HEK293 (cell line): ENCODE results near the gene PLOD3.

Experiments used
- CTCF ChIA-PET: fragments of 350-600 bp; formaldehyde crosslinking; extraction: SDS; loops from one replicate; lab custom pipeline; 2021; ENCODE audit warnings: antibody characterized with exemption; lab: Yijun Ruan, JAX
- POLR2A ChIA-PET: fragments of 300-600 bp; formaldehyde crosslinking; extraction: SDS; loops from one replicate; lab custom pipeline; 2020; ENCODE audit warnings: antibody characterized with exemption, inconsistent platforms; lab: Yijun Ruan, JAX
- H3K27ac ChIP-seq: fragments of 200-500 bp; sonication (Bioruptor generic); 2 replicates; pipeline ENCODE4 v1.5.1; 2014; ENCODE audit warnings: low read depth, low read length, control low read depth, inconsistent platforms; ENCODE audit errors: extremely low read depth
- H3K36me3 ChIP-seq, 2 experiments: fragments of 200-500 bp in 1 of 2; sonication (Bioruptor generic) in 1 of 2; 1 replicate in 1 of 2; 2 replicates in 1 of 2; pipeline ENCODE4 v1.5.1; 2014 to 2017; ENCODE audit warnings: inconsistent platforms in 2 of 2, low read length in 2 of 2; ENCODE audit not compliant: control insufficient read depth in 2 of 2, insufficient read depth in 1 of 2
- H3K4me1 ChIP-seq: fragments of 200-500 bp; sonication (Bioruptor generic); 2 replicates; pipeline ENCODE4 v1.5.1; 2014; ENCODE audit warnings: mild to moderate bottlenecking, low read length, inconsistent platforms; ENCODE audit not compliant: control insufficient read depth, insufficient read depth
- H3K4me3 ChIP-seq: 2 replicates; pipeline ENCODE4 v1.5.1; 2011; ENCODE audit warnings: low read depth, mild to moderate bottlenecking, control low read depth, low read length, moderate library complexity
- H3K9me3 ChIP-seq: fragments of 200-500 bp; sonication (Bioruptor generic); 2 replicates; pipeline ENCODE4 v1.5.1; 2014; ENCODE audit warnings: low read depth, low read length, inconsistent platforms; ENCODE audit not compliant: control insufficient read depth, insufficient read depth
- GLIS1 ChIP-seq: fragments of 450-650 bp; formaldehyde crosslinking; IDR thresholded peaks from 2 replicates; pipeline ENCODE4 v1.5.1; 2016; ENCODE audit warnings: missing biosample characterization, missing genetic modification characterization
- GLIS2 ChIP-seq: fragments of 450-650 bp; formaldehyde crosslinking; IDR thresholded peaks from 2 replicates; pipeline ENCODE4 v1.5.1; 2016; ENCODE audit warnings: missing biosample characterization, missing genetic modification characterization
- IKZF3 ChIP-seq: fragments of 450-650 bp; IDR thresholded peaks from 2 replicates; pipeline ENCODE4 v1.5.0; 2018; ENCODE audit warnings: missing biosample characterization, mild to moderate bottlenecking, missing genetic modification characterization, moderate library complexity
- OSR2 ChIP-seq: fragments of 450-650 bp; formaldehyde crosslinking; IDR thresholded peaks from 2 replicates; pipeline ENCODE4 v1.5.1; 2016; ENCODE audit warnings: missing biosample characterization, missing genetic modification characterization
- ZBTB7A ChIP-seq: fragments of 450-650 bp; formaldehyde crosslinking; IDR thresholded peaks from 2 replicates; pipeline ENCODE4 v1.5.1; 2016; ENCODE audit warnings: low read depth, missing biosample characterization, missing genetic modification characterization
- ZBTB8A ChIP-seq: fragments of 450-650 bp; formaldehyde crosslinking; IDR thresholded peaks from 2 replicates; pipeline ENCODE4 v1.5.1; 2016; ENCODE audit warnings: missing biosample characterization, missing genetic modification characterization
- ZFP3 ChIP-seq: fragments of 450-650 bp; formaldehyde crosslinking; IDR thresholded peaks from 2 replicates; pipeline ENCODE4 v1.5.1; 2016; ENCODE audit warnings: low read depth, missing biosample characterization, missing genetic modification characterization
- ZIC2 ChIP-seq: fragments of 450-650 bp; formaldehyde crosslinking; IDR thresholded peaks from 2 replicates; pipeline ENCODE4 v1.5.1; 2016; ENCODE audit warnings: missing biosample characterization, missing genetic modification characterization
- ZNF211 ChIP-seq: fragments of 450-650 bp; formaldehyde crosslinking; IDR thresholded peaks from 2 replicates; pipeline ENCODE4 v1.5.1; 2016; ENCODE audit warnings: low read depth, missing biosample characterization, missing genetic modification characterization
- ZNF24 ChIP-seq: fragments of 450-650 bp; formaldehyde crosslinking; IDR thresholded peaks from 2 replicates; pipeline ENCODE4 v1.5.1; 2016; ENCODE audit warnings: missing biosample characterization, missing genetic modification characterization
- ZNF335 ChIP-seq: fragments of 450-650 bp; formaldehyde crosslinking; conservative IDR thresholded peaks from 2 replicates; pipeline ENCODE4 v1.5.1; 2016; ENCODE audit warnings: missing biosample characterization, missing genetic modification characterization
- ZNF423 ChIP-seq: fragments of 450-650 bp; formaldehyde crosslinking; IDR thresholded peaks from 2 replicates; pipeline ENCODE4 v1.5.1; 2016; ENCODE audit warnings: missing biosample characterization, missing genetic modification characterization
- ZNF501 ChIP-seq: fragments of 450-650 bp; formaldehyde crosslinking; IDR thresholded peaks from 2 replicates; pipeline ENCODE4 v1.5.1; 2016; ENCODE audit warnings: missing biosample characterization, missing genetic modification characterization
- ZNF623 ChIP-seq: fragments of 450-650 bp; formaldehyde crosslinking; IDR thresholded peaks from 2 replicates; pipeline ENCODE4 v1.5.1; 2016; ENCODE audit warnings: missing biosample characterization, missing genetic modification characterization
- ZNF707 ChIP-seq: fragments of 450-650 bp; formaldehyde crosslinking; IDR thresholded peaks from 2 replicates; pipeline ENCODE4 v1.5.1; 2016; ENCODE audit warnings: missing biosample characterization, missing genetic modification characterization
- TF ChIP-seq, protein P1 (sequence below): fragments of 450-650 bp; formaldehyde crosslinking; IDR thresholded peaks from 2 replicates; pipeline ENCODE4 v1.5.1; 2017; ENCODE audit warnings: missing biosample characterization, mild to moderate bottlenecking, missing genetic modification characterization, moderate library complexity
- TF ChIP-seq, protein P2 (sequence below): fragments of 450-650 bp; formaldehyde crosslinking; IDR thresholded peaks from 2 replicates; pipeline ENCODE4 v1.5.1; 2016; ENCODE audit warnings: missing biosample characterization, missing genetic modification characterization
- TF ChIP-seq, protein P3 (sequence below): fragments of 450-650 bp; formaldehyde crosslinking; conservative IDR thresholded peaks from 2 replicates; pipeline ENCODE4 v1.5.1; 2016; ENCODE audit warnings: low read depth, missing biosample characterization, missing genetic modification characterization
- TF ChIP-seq, protein P4 (sequence below): fragments of 450-650 bp; formaldehyde crosslinking; IDR thresholded peaks from 2 replicates; pipeline ENCODE4 v1.5.1; 2016; ENCODE audit warnings: missing biosample characterization, missing genetic modification characterization
- TF ChIP-seq, protein P5 (sequence below): fragments of 450-650 bp; formaldehyde crosslinking; IDR thresholded peaks from 2 replicates; pipeline ENCODE4 v1.5.1; 2017; ENCODE audit warnings: missing biosample characterization, missing genetic modification characterization
- TF ChIP-seq, protein P6 (sequence below): fragments of 450-650 bp; formaldehyde crosslinking; IDR thresholded peaks from 2 replicates; pipeline ENCODE4 v1.5.1; 2016; ENCODE audit warnings: missing biosample characterization, missing genetic modification characterization, low read depth

PLOD3 gene

DNA sequence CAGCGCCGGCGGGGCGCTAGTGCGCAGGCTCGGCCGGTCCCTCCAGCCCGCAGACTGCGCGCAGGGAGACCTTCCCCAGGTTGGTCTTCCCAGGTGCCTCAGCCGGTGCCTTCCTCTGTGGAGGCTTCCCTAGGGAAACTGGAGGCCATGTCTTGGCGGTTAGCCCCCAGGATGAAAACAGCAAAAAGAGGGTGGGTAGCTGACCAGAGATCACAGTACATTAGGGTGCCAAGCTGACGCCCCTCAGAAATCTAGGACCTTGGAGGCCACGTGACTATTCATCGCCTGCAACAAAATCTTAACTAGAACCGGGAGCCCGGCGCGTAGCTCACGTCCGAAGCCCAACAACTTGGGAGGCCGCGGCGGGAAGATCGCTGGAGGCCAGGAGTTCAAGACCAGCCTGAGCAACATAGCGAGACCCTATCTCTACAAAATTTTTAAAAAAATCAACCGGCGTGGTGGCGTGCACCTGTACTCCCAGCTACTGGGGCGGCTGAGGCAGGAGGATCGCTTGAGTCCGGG lies 27.8 kb upstream of the PLOD3 start:
- peaks cover 0 to 26% of the 10 kb centered on the region in 2 experiments; a peak in 2 of 3 replicates for H3K36me3 ChIP-seq
- peaks cover 2% of the 10 kb centered on the region; the same call in 1 of the 2 replicates for H3K4me1 ChIP-seq
- CTCF ChIA-PET, result interaction anchor here (0.6 to 3.9 kb wide), 11 partner anchors 9 to 1036 kb away, joined by 3 to 40 read pairs (median 13); partner anchors contain the start of genes PLOD3, TRIM56 and ZNHIT1
- POLR2A ChIA-PET, result interaction anchor here (1.9 to 3.3 kb wide), 3 partner anchors 28 to 101 kb away, joined by 6 to 23 read pairs (median 8); partner anchors contain the start of genes PLOD3 and ZNHIT1
- peak overlapping the region; percentile 73 for H3K4me3 ChIP-seq
- no peaks in the 10 kb centered on the region for H3K9me3 ChIP-seq
- H3K27ac ChIP-seq, result peak overlapping the region; percentile 53; the same call in 1 of the 2 replicates
- TF ChIP-seq ZNF335 (tag by site-specific recombination) (peak; percentile 91), ZNF623 (tag by site-specific recombination) (no peak), GLIS1 (tag by site-specific recombination) (peak; percentile 65), OSR2 (tag by site-specific recombination) (0 out of 2 replicates have a peak, but pooled peaks have one; percentile 0), IKZF3 (tag by site-specific recombination) (peak; percentile 91), ZNF24 (tag by site-specific recombination) (no peak), ZBTB8A (tag by site-specific recombination) (0 out of 2 replicates have a peak, but pooled peaks have one; percentile 35), ZNF211 (tag by site-specific recombination) (no peak), ZNF501 (tag by site-specific recombination) (0 out of 2 replicates have a peak, but pooled peaks have one; percentile 11), ZNF707 (no peak), ZFP3 (tag by site-specific recombination) (no peak), ZNF423 (tag by site-specific recombination) (0 out of 2 replicates have a peak, but pooled peaks have one; percentile 52), ZBTB7A (0 out of 2 replicates have a peak, but pooled peaks have one; percentile 34), GLIS2 (peak; percentile 80), ZIC2 (tag by site-specific recombination) (0 out of 2 replicates have a peak, but pooled peaks have one; percentile 18)
- TF ChIP-seq, protein P1, sequence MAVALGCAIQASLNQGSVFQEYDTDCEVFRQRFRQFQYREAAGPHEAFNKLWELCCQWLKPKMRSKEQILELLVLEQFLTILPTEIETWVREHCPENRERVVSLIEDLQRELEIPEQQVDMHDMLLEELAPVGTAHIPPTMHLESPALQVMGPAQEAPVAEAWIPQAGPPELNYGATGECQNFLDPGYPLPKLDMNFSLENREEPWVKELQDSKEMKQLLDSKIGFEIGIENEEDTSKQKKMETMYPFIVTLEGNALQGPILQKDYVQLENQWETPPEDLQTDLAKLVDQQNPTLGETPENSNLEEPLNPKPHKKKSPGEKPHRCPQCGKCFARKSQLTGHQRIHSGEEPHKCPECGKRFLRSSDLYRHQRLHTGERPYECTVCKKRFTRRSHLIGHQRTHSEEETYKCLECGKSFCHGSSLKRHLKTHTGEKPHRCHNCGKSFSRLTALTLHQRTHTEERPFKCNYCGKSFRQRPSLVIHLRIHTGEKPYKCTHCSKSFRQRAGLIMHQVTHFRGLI, result peak; percentile 87
- TF ChIP-seq, protein P2, sequence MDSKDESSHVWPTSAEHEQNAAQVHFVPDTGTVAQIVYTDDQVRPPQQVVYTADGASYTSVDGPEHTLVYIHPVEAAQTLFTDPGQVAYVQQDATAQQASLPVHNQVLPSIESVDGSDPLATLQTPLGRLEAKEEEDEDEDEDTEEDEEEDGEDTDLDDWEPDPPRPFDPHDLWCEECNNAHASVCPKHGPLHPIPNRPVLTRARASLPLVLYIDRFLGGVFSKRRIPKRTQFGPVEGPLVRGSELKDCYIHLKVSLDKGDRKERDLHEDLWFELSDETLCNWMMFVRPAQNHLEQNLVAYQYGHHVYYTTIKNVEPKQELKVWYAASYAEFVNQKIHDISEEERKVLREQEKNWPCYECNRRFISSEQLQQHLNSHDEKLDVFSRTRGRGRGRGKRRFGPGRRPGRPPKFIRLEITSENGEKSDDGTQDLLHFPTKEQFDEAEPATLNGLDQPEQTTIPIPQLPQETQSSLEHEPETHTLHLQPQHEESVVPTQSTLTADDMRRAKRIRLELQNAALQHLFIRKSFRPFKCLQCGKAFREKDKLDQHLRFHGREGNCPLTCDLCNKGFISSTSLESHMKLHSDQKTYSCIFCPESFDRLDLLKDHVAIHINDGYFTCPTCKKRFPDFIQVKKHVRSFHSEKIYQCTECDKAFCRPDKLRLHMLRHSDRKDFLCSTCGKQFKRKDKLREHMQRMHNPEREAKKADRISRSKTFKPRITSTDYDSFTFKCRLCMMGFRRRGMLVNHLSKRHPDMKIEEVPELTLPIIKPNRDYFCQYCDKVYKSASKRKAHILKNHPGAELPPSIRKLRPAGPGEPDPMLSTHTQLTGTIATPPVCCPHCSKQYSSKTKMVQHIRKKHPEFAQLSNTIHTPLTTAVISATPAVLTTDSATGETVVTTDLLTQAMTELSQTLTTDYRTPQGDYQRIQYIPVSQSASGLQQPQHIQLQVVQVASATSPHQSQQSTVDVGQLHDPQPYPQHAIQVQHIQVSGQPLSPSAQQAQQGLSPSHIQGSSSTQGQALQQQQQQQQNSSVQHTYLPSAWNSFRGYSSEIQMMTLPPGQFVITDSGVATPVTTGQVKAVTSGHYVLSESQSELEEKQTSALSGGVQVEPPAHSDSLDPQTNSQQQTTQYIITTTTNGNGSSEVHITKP (tag by site-specific recombination), result peak; percentile 99
- TF ChIP-seq, protein P3, sequence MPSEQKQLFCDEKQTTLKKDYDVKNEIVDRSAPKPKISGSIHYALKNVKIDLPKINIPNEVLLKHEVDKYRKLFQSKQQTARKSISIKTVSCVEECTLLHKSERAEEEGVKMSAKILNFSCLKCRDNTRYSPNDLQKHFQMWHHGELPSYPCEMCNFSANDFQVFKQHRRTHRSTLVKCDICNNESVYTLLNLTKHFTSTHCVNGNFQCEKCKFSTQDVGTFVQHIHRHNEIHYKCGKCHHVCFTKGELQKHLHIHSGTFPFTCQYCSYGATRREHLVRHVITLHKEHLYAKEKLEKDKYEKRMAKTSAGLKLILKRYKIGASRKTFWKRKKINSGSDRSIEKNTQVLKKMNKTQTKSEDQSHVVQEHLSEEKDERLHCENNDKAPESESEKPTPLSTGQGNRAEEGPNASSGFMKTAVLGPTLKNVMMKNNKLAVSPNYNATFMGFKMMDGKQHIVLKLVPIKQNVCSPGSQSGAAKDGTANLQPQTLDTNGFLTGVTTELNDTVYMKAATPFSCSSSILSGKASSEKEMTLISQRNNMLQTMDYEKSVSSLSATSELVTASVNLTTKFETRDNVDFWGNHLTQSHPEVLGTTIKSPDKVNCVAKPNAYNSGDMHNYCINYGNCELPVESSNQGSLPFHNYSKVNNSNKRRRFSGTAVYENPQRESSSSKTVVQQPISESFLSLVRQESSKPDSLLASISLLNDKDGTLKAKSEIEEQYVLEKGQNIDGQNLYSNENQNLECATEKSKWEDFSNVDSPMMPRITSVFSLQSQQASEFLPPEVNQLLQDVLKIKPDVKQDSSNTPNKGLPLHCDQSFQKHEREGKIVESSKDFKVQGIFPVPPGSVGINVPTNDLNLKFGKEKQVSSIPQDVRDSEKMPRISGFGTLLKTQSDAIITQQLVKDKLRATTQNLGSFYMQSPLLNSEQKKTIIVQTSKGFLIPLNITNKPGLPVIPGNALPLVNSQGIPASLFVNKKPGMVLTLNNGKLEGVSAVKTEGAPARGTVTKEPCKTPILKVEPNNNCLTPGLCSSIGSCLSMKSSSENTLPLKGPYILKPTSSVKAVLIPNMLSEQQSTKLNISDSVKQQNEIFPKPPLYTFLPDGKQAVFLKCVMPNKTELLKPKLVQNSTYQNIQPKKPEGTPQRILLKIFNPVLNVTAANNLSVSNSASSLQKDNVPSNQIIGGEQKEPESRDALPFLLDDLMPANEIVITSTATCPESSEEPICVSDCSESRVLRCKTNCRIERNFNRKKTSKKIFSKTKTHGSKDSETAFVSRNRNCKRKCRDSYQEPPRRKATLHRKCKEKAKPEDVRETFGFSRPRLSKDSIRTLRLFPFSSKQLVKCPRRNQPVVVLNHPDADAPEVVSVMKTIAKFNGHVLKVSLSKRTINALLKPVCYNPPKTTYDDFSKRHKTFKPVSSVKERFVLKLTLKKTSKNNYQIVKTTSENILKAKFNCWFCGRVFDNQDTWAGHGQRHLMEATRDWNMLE, result 0 out of 2 replicates have a peak, but pooled peaks have one; percentile 23
- TF ChIP-seq, protein P4, sequence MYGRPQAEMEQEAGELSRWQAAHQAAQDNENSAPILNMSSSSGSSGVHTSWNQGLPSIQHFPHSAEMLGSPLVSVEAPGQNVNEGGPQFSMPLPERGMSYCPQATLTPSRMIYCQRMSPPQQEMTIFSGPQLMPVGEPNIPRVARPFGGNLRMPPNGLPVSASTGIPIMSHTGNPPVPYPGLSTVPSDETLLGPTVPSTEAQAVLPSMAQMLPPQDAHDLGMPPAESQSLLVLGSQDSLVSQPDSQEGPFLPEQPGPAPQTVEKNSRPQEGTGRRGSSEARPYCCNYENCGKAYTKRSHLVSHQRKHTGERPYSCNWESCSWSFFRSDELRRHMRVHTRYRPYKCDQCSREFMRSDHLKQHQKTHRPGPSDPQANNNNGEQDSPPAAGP, result 0 out of 2 replicates have a peak, but pooled peaks have one; percentile 8
- TF ChIP-seq, protein P5, sequence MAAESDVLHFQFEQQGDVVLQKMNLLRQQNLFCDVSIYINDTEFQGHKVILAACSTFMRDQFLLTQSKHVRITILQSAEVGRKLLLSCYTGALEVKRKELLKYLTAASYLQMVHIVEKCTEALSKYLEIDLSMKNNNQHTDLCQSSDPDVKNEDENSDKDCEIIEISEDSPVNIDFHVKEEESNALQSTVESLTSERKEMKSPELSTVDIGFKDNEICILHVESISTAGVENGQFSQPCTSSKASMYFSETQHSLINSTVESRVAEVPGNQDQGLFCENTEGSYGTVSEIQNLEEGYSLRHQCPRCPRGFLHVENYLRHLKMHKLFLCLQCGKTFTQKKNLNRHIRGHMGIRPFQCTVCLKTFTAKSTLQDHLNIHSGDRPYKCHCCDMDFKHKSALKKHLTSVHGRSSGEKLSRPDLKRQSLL (tag by site-specific recombination), result no peak
- TF ChIP-seq, protein P6, sequence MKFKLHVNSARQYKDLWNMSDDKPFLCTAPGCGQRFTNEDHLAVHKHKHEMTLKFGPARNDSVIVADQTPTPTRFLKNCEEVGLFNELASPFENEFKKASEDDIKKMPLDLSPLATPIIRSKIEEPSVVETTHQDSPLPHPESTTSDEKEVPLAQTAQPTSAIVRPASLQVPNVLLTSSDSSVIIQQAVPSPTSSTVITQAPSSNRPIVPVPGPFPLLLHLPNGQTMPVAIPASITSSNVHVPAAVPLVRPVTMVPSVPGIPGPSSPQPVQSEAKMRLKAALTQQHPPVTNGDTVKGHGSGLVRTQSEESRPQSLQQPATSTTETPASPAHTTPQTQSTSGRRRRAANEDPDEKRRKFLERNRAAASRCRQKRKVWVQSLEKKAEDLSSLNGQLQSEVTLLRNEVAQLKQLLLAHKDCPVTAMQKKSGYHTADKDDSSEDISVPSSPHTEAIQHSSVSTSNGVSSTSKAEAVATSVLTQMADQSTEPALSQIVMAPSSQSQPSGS (tag by site-specific recombination), result no peak
